Activated gamma-delta T cell treated with Interleukin-2 at 50 U/mL for 16 hours (primary cell): ENCODE data around the gene ABHD12.
"Not testable (repeated sequence)": the region's sequence is repeated elsewhere in the genome, so short reads cannot be mapped to it uniquely, and the experiment has no call there.

Experiments used
- DNase-seq: peaks from one replicate; pipeline ENCODE4 v3.0.0-alpha.2; 2020

Gene ABHD12

GRCh38 chr20:25274891-25275812 is 115.5 kb downstream of the ABHD12 start:
- DNase-seq, result peak; percentile 3

DNA sequence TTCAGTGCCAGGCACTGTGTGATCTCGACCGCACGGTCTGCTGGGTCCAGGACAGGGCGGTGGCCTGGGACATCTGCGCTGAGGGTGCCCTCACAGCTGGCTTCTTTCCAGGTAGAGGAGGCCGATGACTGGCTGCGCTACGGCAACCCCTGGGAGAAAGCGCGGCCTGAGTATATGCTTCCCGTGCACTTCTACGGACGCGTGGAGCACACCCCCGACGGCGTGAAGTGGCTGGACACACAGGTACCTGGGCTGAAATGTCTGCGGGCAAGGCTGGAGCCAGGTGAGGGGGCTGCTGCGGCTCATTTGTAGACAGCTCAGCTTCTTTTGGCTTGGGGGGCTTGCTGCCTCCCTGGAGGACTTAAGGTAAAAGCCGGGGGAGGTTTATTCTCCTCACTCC is 116.2 kb downstream of the ABHD12 start:
- peak; percentile 1 for DNase-seq

DNA sequence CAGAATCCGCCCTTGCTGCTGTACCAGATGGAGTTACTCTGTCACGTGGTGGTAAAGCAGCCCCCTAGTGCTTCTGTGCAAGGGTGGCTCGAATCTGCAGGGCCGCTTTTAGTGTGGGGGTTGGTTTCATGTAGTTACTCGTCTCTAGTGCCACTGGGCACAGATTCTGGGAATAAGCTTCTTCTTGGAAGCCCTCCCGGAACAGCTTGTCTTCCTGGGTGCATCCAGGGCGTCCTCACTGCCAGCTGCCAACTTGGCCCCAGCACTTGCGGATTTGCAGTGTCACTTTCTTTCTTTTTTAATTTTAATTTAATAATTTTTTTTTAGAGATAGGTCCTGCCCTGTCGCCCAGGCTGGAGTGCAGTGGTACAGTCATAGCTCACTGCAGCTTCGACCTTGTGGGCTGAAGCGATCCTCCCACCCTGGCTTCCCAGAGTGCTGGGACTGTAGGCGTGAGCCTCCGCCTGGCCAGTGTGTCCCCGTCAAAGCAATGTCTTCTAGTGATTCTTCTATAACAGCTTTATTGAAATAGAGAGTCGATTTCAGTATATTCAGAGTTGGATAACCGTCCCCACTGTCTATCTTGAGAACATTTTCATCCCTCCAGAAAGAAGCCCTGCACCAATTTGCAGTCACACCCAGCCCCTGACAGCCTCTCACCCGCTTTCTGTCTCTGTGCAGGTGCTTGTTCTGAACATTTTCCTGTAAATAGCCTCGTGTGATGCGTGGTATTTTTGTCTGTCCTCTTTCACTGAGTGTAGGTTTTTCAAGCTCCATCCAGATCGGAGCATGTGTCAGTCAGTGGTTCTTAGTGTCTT is 116.9 kb downstream of the ABHD12 start:
- DNase-seq, result peak; percentile 1

GRCh38 chr20:25273046-25273445 is 117.6 kb downstream of the ABHD12 start:
- peak; percentile 1 for DNase-seq

DNA sequence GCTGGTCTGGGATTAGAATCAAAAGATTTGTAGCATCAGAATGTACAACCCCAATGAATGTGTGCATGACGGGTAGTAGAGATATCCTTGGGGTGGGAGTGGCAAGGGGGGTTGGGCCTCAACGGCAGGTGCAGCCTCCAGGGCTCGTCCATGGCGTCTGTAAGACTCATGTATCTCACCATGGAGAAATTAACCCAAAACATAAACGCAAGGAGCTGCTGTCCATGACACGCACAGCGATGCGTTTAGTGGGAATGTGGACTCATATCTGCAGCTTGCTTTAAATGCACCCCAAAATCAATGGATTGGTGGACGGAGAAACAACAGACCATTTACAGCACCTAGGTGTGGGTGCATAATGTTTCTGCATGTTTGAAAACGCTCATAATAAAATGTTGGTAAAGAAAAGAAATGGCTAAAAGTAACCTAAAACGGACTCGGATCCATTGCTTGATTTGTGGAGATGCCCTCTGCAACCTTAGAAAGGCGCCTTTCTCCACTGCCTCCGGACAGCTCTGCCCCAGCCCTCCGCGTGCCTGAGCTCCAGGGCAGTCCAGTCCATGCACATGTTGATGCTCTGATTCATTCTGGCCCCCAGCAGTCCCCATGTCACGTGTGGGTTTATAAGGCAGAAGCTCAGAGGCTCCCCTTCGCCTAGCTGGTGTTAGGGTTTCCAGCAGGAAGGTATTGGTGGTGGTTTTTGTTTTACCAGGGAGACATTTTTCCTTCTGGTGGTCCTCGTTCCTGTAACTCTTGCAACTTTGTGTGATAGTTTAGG is 118.2 kb downstream of the ABHD12 start:
- DNase-seq, result peak; percentile 1

- DNase-seq, result peak; percentile 3
These were observed 119.0 kb downstream of the ABHD12 start for GRCh38 chr20:25271486-25272222.

- DNase-seq, result peak; percentile 3
These were observed 119.8 kb downstream of the ABHD12 start for GRCh38 chr20:25270829-25271251.

- no peak for DNase-seq
These were observed 120.8 kb downstream of the ABHD12 start for GRCh38 chr20:25269833-25270170.

DNA sequence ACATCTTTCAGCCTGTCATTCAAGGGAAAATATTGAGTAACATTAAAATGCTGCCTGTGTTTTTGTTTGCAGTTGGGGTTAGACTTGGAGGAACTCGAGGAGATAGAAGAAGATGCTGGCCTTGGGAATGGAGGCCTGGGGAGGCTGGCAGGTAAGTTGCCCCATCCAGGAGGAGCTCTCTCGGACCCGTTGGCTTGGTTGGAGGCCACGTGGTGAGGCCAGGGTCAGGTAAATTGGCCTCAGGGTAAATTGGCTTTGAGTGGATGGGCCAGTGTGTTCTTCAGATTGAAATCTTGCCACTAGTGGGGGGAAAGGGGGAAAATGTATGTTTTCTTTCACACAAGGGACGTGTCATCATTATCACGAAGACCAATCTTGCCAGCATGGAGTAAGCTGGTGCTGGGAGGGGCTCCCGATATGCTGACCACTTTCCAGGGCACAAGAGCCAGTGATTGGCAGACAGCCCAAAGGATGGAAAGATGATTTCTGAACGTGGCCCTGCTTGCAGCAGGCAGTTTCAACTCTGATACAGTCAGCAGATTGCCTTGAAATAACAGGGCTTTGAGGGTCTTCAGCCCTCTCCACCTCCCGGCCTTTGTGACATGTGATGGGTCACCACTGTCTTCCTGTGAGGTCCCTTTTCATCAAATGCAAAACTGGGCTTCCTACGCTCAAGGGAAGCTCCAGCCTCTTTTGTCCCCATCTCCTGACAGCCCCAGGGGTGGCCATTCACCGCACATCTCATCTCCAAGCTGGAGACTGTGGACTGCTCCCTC is 121.4 kb downstream of the ABHD12 start:
- DNase-seq, result no peak

DNA sequence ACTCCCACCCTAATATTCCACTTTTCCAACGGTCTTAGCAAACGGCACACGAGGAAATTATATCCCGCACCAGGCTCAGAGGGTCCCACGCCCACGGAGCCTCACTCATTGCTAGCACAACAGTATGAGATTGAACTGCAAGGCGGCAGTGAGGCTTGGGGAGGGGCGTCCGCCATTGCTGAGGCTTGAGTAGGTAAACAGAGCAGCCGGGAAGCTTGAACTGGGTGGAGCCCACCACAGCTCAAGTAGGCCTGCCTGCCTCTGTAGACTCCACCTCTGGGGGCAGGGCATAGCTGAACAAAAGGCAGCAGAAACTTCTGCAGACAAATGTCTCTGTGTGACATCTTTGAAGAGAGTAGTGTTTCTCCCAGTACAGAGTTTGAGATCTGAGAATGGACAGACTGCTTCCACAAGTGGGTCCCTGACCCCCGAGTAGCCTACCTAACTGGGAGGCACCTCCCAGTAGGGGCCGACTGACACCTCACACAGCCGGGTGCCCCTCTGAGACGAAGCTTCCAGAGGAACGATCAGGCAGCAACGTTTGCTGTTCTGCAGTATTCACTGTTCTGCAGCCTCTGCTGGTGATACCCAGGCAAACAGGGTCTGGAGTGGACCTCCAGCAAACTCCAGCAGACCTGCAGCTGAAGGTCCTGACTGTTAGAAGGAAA is 129.7 kb downstream of the ABHD12 start:
- not testable (repeated sequence) for DNase-seq

DNA sequence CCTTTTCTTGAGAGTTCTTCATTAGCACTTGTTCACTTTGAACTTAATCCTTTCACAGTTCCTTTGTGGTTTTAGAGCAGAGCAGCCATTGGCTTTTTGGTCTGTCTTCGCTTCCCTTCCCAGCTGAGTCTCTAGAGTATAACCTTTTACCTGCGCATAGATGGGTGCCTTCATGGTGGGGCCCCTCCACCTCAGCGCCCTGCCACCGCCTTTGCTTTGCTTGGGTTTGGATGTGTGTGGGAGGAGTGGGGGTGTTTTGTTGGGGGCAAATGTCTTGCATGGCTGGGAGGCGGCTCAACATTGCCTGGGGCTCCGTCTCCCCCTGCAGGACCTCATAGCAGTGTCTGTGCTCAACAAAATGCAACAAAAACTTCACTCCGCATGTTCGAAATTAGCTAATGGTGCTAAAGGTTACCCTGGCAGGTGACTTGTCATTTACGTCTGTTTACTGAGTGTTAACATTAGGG is 130.8 kb downstream of the ABHD12 start:
- DNase-seq, result no peak

GRCh38 chr20:25259358-25259757 is 131.3 kb downstream of the ABHD12 start:
- no peak for DNase-seq

- DNase-seq, result no peak
These were observed 131.8 kb downstream of the ABHD12 start for GRCh38 chr20:25258828-25259227.

- DNase-seq, result no peak
These were observed 132.2 kb downstream of the ABHD12 start for GRCh38 chr20:25258476-25258805.

- DNase-seq, result no peak
These were observed 132.7 kb downstream of the ABHD12 start for GRCh38 chr20:25257756-25258475.

- DNase-seq, result no peak
These were observed 133.5 kb downstream of the ABHD12 start for GRCh38 chr20:25257130-25257529.

DNA sequence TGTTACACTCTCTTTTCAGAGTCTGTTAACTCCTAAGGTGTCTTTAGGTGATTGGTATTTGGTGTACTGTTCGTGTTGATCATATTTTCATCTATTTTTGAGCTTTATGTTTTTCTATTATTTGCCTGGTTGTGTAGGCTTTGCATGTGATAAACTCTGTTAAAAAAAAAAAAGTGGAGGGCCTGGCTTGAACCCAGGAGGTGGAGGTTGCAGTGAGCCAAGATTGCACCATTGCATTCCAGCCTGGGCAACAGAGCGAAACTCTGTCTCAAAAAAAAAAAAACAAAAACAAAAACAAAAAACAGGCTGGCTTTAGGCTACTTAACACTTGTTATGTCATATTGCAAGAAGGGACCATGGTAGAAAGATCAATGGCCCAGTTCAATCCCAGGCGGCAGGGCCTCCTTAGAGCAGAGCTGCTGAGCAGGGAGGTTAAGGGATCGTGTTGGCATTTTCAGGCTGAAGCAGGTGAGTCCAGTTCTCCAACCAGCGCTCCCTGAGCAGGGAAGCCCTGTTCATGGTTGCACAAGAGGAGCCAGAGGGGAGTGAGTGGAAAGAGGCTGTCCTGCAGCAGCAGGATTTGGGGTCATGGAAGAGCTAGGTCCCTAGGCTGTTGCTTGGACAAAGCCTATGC is 134.3 kb downstream of the ABHD12 start:
- no peak for DNase-seq

DNA sequence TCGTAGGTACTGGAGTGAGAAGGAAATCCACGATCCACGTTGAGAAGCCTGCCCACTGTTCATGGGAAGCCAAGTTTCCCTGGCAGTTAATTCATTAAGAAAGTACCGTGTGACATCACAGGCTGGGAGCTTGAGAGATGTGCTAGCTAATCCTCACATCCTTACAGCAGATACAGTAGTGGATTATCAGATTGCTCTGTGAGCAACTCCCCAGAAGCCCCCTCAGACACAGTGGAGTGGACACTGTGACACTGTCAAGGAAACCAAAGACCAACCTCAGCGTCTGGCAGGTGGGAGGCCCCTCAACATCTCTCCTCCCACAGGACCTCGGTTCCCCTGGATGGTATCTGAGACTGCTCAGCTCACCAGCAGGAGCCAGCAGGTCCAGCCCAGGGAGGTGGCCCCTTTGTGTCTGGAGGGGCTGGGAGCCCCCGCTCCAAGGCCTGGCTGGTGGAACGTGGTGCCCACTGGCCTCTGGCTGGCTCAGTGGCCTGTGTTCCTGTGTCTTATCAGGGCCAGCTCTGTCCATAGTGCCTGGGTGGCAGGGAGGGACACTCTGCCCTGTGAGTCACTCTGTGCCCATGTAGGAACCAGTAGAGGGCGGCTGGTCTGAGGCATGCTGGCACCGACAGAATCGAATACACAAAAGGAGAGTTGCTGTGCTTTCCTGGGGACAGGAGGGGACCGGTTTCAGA is 135.5 kb downstream of the ABHD12 start:
- no peak for DNase-seq

DNA sequence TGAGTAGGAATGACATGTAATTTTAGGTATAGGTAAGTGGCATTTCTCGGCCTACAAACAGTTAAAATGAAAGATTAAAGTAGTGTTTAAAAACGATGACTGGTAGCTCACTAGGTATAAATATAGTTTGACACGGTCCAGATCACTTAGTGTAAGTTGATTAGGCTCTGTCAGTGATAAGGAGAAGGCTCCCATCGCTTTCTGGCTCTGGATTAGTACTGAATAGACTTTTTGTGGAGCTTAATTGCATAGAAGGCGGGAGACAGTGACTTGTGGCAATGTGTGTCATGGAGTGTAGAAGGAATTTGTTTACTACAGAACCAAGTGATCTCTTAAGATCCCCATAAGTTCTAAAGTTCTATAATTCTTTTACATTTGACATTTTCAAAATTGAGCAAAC is 136.1 kb downstream of the ABHD12 start:
- DNase-seq, result no peak
